GM23338 (cell line): ENCODE measurements around the gene APC2. TPM values are rescaled to one million over a fixed set of nuclear protein-coding genes. Genes with fewer than 3 reads are reported as not detected.

Experiments used
- ATAC-seq: fragments of 200-7000 bp; cut with Tn5 transposase; 3 replicates; pipeline ENCODE4 v1.9.1; 2020
- DNase-seq: peaks from one replicate; pipeline ENCODE4 v3.0.0-alpha.2; 2015; ENCODE audit warnings: low spot score
- H2AFZ ChIP-seq: fragments of 200-600 bp; sonication (generic); 2 replicates; pipeline ENCODE4 v1.8.0; 2016; ENCODE audit warnings: antibody characterized with exemption, mild to moderate bottlenecking, moderate library complexity
- H3F3A ChIP-seq: fragments of 200-600 bp; sonication (generic); replicated peaks from 2 replicates; pipeline ENCODE4 v1.8.0; 2017; ENCODE audit warnings: antibody characterized with exemption, mixed run types, low read depth
- H3K27ac ChIP-seq: fragments of 200-600 bp; sonication (generic); 2 replicates; pipeline ENCODE4 v1.6.1; 2016; ENCODE audit warnings: low read depth
- H3K27me3 ChIP-seq: fragments of 200-600 bp; sonication (generic); 2 replicates; pipeline ENCODE4 v1.8.0; 2016; ENCODE audit warnings: mild to moderate bottlenecking, mixed run types, moderate library complexity; ENCODE audit not compliant: insufficient read depth
- H3K36me3 ChIP-seq: fragments of 200-600 bp; sonication (generic); 2 replicates; pipeline ENCODE4 v1.8.0; 2016; ENCODE audit warnings: mild to moderate bottlenecking; ENCODE audit not compliant: insufficient read depth
- H3K4me1 ChIP-seq: fragments of 200-600 bp; sonication (generic); 2 replicates; pipeline ENCODE4 v1.8.0; 2016; ENCODE audit warnings: mild to moderate bottlenecking, moderate library complexity; ENCODE audit not compliant: insufficient read depth
- H3K4me2 ChIP-seq: fragments of 200-600 bp; sonication (generic); 2 replicates; pipeline ENCODE4 v1.7.1; 2017; ENCODE audit warnings: mixed run types
- H3K4me3 ChIP-seq: fragments of 200-600 bp; sonication (generic); 2 replicates; pipeline ENCODE4 v1.6.1; 2016; ENCODE audit warnings: mixed run types
- H3K79me2 ChIP-seq: fragments of 200-600 bp; sonication (generic); replicated peaks from 2 replicates; pipeline ENCODE4 v1.8.0; 2017; ENCODE audit warnings: mild to moderate bottlenecking; ENCODE audit not compliant: insufficient read depth
- H3K9me2 ChIP-seq: fragments of 200-600 bp; sonication (generic); 2 replicates; pipeline ENCODE4 v1.8.0; 2017; ENCODE audit not compliant: insufficient read depth
- H4K20me1 ChIP-seq: fragments of 200-600 bp; sonication (generic); replicated peaks from 2 replicates; pipeline ENCODE4 v1.8.0; 2017; ENCODE audit warnings: mild to moderate bottlenecking; ENCODE audit not compliant: insufficient read depth
- H3K27ac Mint-ChIP-seq: 2 replicates; pipeline ENCODE4 v1.8.0; 2020; ENCODE audit warnings: inconsistent platforms, mild to moderate bottlenecking, moderate library complexity, mixed read lengths
- H3K27me3 Mint-ChIP-seq: 3 replicates; pipeline ENCODE4 v1.8.0; 2022; ENCODE audit warnings: low read depth, mild to moderate bottlenecking, moderate library complexity, mixed read lengths, inconsistent platforms; ENCODE audit not compliant: insufficient read depth, poor library complexity
- H3K36me3 Mint-ChIP-seq: 3 replicates; pipeline ENCODE4 v1.8.0; 2021; ENCODE audit warnings: low read depth, mild to moderate bottlenecking, inconsistent platforms, moderate library complexity, mixed read lengths
- H3K4me1 Mint-ChIP-seq: 3 replicates; pipeline ENCODE4 v1.8.0; 2020; ENCODE audit warnings: mild to moderate bottlenecking, inconsistent platforms, mixed read lengths
- H3K4me3 Mint-ChIP-seq: 3 replicates; pipeline ENCODE4 v1.8.0; 2021; ENCODE audit warnings: moderate library complexity, mild to moderate bottlenecking, inconsistent platforms, mixed read lengths
- H3K9me3 Mint-ChIP-seq: 3 replicates; pipeline ENCODE4 v1.8.0; 2020; ENCODE audit warnings: moderate library complexity, mild to moderate bottlenecking, inconsistent platforms, mixed read lengths
- CREB1 ChIP-seq: fragments of 250-450 bp; sonication (Bioruptor Pico); IDR thresholded peaks from 2 replicates; pipeline ENCODE4 v1.5.0; 2020; ENCODE audit warnings: low read depth, mild to moderate bottlenecking, moderate library complexity
- EZH2phosphoT487 ChIP-seq: fragments of 200-600 bp; sonication (generic); IDR thresholded peaks from one replicate; pipeline ENCODE4 v1.8.1; 2018; ENCODE audit warnings: antibody characterized with exemption; ENCODE audit not compliant: unreplicated experiment
- NANOG ChIP-seq: IDR thresholded peaks from 2 replicates; pipeline ENCODE4 v1.6.1; 2016; ENCODE audit warnings: antibody characterized with exemption, borderline replicate concordance
- POLR2AphosphoS5 ChIP-seq: IDR thresholded peaks from 2 replicates; pipeline ENCODE4 v1.6.1; 2016; ENCODE audit warnings: antibody characterized with exemption, low read depth
- polyA plus RNA-seq: library from polyadenylated mRNA; unstranded; fragments of >200 nt; fragmentation: Nextera tagmentation; extraction: Ambion mirVana; gene quantifications from 2 replicates; pipeline ENCODE4 v1.2.1, GENCODE V29; 2016
- total RNA-seq: library from RNA; depleted of rRNA; stranded (reverse); fragments of >200 nt; shearing (Covaris generic); gene quantifications from 2 replicates; pipeline ENCODE4 v1.2.3, GENCODE V29; 2014
- TF ChIP-seq, protein P1 (sequence below), 2 experiments: fragments of 200-600 bp in 1 of 2; sonication (generic) in 1 of 2; conservative IDR thresholded peaks; 2 replicates each; pipeline versions ENCODE4 v1.5.1 to v1.6.1; 2016 to 2017; ENCODE audit warnings: antibody characterized with exemption in 2 of 2, low read depth in 2 of 2, mild to moderate bottlenecking in 2 of 2, moderate library complexity in 1 of 2
- TF ChIP-seq, protein P2 (sequence below): fragments of 250-450 bp; sonication (Bioruptor Pico); IDR thresholded peaks from 2 replicates; pipeline ENCODE4 v1.5.0; 2020; ENCODE audit warnings: mild to moderate bottlenecking, moderate library complexity

Gene APC2
- total and polyA plus RNA-seq, 2 experiments from 2014 or later, result 1.4 to 18.3 TPM

DNA sequence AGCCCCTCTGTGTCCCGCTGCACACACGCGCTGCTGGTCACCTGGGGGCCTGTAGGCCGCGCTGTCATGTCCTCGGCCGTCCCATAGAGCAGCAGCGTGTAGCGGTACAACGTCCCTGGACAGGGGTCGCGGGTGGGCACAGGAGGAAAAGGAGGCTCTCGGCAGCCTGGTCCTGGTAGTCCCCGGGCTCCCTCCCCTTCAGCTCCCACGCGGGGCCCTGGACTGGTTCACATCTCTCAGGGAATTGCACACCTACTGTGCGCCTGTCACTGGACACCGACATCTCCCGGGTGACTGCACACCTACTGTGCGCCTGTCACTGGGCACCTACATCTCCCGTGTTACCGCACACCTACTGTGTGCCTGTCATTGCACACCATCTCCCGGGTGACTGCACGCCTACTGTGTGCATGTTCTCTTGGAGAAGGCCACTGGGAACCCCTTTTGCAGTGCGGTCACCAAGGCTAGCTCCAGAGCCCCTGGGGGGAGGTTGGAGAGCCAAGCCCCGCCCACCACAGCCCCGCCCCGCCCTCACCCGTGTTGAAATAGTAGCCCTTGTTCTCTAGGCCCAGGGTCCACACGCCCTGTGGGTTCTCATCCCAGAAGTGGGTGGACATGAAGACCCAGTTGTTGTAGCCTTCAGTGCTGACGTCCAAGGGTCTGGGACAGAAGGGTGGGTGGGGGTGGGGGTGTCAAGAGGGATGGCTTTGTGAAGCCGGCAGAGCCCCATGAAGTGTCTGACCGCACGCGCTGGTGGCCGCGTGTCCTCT is 32.6 kb downstream of the APC2 start:
- no peak overlapping the region for H3K27ac ChIP-seq
- H3F3A ChIP-seq, result 0 out of 2 replicates have a peak, but pooled peaks cover 10% of the 10 kb centered on the region
- no peak overlapping the region for H3K4me3 ChIP-seq
- H3K27me3 ChIP-seq, result no peaks in the 10 kb centered on the region
- H3K79me2 ChIP-seq, result peaks cover 10% of the 10 kb centered on the region
- H3K9me2 ChIP-seq, result no peaks in the 10 kb centered on the region
- no peak for TF ChIP-seq NANOG
- TF ChIP-seq, protein P1, sequence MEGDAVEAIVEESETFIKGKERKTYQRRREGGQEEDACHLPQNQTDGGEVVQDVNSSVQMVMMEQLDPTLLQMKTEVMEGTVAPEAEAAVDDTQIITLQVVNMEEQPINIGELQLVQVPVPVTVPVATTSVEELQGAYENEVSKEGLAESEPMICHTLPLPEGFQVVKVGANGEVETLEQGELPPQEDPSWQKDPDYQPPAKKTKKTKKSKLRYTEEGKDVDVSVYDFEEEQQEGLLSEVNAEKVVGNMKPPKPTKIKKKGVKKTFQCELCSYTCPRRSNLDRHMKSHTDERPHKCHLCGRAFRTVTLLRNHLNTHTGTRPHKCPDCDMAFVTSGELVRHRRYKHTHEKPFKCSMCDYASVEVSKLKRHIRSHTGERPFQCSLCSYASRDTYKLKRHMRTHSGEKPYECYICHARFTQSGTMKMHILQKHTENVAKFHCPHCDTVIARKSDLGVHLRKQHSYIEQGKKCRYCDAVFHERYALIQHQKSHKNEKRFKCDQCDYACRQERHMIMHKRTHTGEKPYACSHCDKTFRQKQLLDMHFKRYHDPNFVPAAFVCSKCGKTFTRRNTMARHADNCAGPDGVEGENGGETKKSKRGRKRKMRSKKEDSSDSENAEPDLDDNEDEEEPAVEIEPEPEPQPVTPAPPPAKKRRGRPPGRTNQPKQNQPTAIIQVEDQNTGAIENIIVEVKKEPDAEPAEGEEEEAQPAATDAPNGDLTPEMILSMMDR (conservative IDR thresholded peaks at IDR 0.05; ENCODE audit: low read depth in 2 of 2), result peak in 1 of 2 experiments; percentile 19; a peak in 1 of 4 replicates
- no peak for TF ChIP-seq POLR2AphosphoS5
- TF ChIP-seq, protein P2, sequence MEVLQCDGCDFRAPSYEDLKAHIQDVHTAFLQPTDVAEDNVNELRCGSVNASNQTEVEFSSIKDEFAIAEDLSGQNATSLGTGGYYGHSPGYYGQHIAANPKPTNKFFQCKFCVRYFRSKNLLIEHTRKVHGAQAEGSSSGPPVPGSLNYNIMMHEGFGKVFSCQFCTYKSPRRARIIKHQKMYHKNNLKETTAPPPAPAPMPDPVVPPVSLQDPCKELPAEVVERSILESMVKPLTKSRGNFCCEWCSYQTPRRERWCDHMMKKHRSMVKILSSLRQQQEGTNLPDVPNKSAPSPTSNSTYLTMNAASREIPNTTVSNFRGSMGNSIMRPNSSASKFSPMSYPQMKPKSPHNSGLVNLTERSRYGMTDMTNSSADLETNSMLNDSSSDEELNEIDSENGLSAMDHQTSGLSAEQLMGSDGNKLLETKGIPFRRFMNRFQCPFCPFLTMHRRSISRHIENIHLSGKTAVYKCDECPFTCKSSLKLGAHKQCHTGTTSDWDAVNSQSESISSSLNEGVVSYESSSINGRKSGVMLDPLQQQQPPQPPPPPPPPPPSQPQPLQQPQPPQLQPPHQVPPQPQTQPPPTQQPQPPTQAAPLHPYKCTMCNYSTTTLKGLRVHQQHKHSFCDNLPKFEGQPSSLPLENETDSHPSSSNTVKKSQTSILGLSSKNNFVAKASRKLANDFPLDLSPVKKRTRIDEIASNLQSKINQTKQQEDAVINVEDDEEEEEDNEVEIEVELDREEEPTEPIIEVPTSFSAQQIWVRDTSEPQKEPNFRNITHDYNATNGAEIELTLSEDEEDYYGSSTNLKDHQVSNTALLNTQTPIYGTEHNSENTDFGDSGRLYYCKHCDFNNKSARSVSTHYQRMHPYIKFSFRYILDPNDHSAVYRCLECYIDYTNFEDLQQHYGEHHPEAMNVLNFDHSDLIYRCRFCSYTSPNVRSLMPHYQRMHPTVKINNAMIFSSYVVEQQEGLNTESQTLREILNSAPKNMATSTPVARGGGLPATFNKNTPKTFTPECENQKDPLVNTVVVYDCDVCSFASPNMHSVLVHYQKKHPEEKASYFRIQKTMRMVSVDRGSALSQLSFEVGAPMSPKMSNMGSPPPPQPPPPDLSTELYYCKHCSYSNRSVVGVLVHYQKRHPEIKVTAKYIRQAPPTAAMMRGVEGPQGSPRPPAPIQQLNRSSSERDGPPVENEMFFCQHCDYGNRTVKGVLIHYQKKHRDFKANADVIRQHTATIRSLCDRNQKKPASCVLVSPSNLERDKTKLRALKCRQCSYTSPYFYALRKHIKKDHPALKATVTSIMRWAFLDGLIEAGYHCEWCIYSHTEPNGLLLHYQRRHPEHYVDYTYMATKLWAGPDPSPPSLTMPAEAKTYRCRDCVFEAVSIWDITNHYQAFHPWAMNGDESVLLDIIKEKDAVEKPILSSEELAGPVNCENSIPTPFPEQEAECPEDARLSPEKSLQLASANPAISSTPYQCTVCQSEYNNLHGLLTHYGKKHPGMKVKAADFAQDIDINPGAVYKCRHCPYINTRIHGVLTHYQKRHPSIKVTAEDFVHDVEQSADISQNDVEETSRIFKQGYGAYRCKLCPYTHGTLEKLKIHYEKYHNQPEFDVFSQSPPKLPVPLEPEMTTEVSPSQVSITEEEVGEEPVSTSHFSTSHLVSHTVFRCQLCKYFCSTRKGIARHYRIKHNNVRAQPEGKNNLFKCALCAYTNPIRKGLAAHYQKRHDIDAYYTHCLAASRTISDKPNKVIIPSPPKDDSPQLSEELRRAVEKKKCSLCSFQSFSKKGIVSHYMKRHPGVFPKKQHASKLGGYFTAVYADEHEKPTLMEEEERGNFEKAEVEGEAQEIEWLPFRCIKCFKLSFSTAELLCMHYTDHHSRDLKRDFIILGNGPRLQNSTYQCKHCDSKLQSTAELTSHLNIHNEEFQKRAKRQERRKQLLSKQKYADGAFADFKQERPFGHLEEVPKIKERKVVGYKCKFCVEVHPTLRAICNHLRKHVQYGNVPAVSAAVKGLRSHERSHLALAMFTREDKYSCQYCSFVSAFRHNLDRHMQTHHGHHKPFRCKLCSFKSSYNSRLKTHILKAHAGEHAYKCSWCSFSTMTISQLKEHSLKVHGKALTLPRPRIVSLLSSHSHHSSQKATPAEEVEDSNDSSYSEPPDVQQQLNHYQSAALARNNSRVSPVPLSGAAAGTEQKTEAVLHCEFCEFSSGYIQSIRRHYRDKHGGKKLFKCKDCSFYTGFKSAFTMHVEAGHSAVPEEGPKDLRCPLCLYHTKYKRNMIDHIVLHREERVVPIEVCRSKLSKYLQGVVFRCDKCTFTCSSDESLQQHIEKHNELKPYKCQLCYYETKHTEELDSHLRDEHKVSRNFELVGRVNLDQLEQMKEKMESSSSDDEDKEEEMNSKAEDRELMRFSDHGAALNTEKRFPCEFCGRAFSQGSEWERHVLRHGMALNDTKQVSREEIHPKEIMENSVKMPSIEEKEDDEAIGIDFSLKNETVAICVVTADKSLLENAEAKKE (CRISPR knock-in tag), result no peak
- TF ChIP-seq EZH2phosphoT487, result no peak
- no peak for TF ChIP-seq CREB1
- no peak overlapping the region for H2AFZ ChIP-seq
- H3K36me3 ChIP-seq, result no peaks in the 10 kb centered on the region
- H3K4me3 Mint-ChIP-seq, result no peak overlapping the region
- H4K20me1 ChIP-seq, result peaks cover 5% of the 10 kb centered on the region; the same call in 1 of the 2 replicates
- H3K4me2 ChIP-seq, result no peak overlapping the region
- H3K4me1 Mint-ChIP-seq, result peaks cover under 1% of the 10 kb centered on the region; the same call in 2 of the 3 replicates
- H3K27me3 Mint-ChIP-seq, result peaks cover 7% of the 10 kb centered on the region
- no peaks in the 10 kb centered on the region; the same call in 2 of the 3 replicates for H3K9me3 Mint-ChIP-seq
- DNase-seq (no peak), ATAC-seq (no peak)
- H3K36me3 Mint-ChIP-seq, result peaks cover under 1% of the 10 kb centered on the region; the same call in 2 of the 3 replicates
- no peak overlapping the region for H3K27ac Mint-ChIP-seq
- peaks cover 4% of the 10 kb centered on the region; the same call in 1 of the 2 replicates for H3K4me1 ChIP-seq
